ELR (cell line): ENCODE measurements around the gene WNT3A.

ENCODE experiments used
- DNase-seq: peaks from one replicate; pipeline ENCODE4 v3.0.0-alpha.2; 2015; ENCODE audit warnings: low read depth

WNT3A gene

GRCh38 chr1:227999056-227999930 is 7.5 kb upstream of the WNT3A start:
- peak; percentile 85 for DNase-seq

- no peak for DNase-seq
Measured at GRCh38 chr1:228000416-228000815, 6.4 kb upstream of the WNT3A start.

GRCh38 chr1:228000836-228001563 is 5.8 kb upstream of the WNT3A start:
- no peak for DNase-seq

GRCh38 chr1:228001738-228002535 is 4.9 kb upstream of the WNT3A start:
- DNase-seq = no peak

GRCh38 chr1:228002792-228003191 is 4.0 kb upstream of the WNT3A start:
- no peak for DNase-seq

GRCh38 chr1:228003461-228004330 is 3.1 kb upstream of the WNT3A start:
- no peak for DNase-seq

GRCh38 chr1:228004331-228004855 is 2.4 kb upstream of the WNT3A start:
- DNase-seq = peak; percentile 57

- no peak for DNase-seq
Measured at GRCh38 chr1:228004856-228005462, 1.8 kb upstream of the WNT3A start.

- no peak for DNase-seq
Measured at GRCh38 chr1:228005511-228006033, 1.2 kb upstream of the WNT3A start.

GRCh38 chr1:228006034-228006785 is 588 bp upstream of the WNT3A start:
- no peak for DNase-seq

GRCh38 chr1:228007049-228007800 is 427 bp downstream of the WNT3A start:
- DNase-seq = no peak

- no peak for DNase-seq
Measured at GRCh38 chr1:228007801-228008341, 1.1 kb downstream of the WNT3A start.

- peak; percentile 33 for DNase-seq
Measured at GRCh38 chr1:228008391-228009115, 1.8 kb downstream of the WNT3A start.

GRCh38 chr1:228009116-228009827 is 2.5 kb downstream of the WNT3A start:
- no peak for DNase-seq

GRCh38 chr1:228009828-228010775 is 3.3 kb downstream of the WNT3A start:
- DNase-seq = no peak

- DNase-seq = no peak
Measured at GRCh38 chr1:228010921-228011320, 4.1 kb downstream of the WNT3A start.
